ENCODE results near the gene MYH7. TPM values are rescaled to one million over a fixed set of nuclear protein-coding genes. Genes with fewer than 3 reads are reported as not detected.
"Not testable (repeated sequence)": the region's sequence is repeated elsewhere in the genome, so short reads cannot be mapped to it uniquely, and the experiment has no call there.

The MYH7 gene
- polyA plus RNA-seq, 3 donors, result 0.19 to 0.53 (median 0.35) TPM

GRCh38 chr14:23413681-23414080 lies 21.8 kb downstream of the MYH7 start:
- DNase-seq (ENCODE audit: extremely low read depth in 1 of 11, low read depth in 9 of 11, low spot score in 4 of 11), result no peak

- no peak for DNase-seq (ENCODE audit: extremely low read depth in 1 of 11, low read depth in 9 of 11, low spot score in 4 of 11)
Measured at GRCh38 chr14:23411563-23412525, 23.6 kb downstream of the MYH7 start.

GRCh38 chr14:23409966-23410635 lies 25.4 kb downstream of the MYH7 start:
- no peak for DNase-seq (ENCODE audit: extremely low read depth in 1 of 11, low read depth in 9 of 11, low spot score in 4 of 11)

GRCh38 chr14:23409475-23409874 lies 26.0 kb downstream of the MYH7 start:
- no peak for DNase-seq (ENCODE audit: extremely low read depth in 1 of 11, low read depth in 9 of 11, low spot score in 4 of 11)

- no peak for DNase-seq (ENCODE audit: extremely low read depth in 1 of 11, low read depth in 9 of 11, low spot score in 4 of 11)
Measured at GRCh38 chr14:23408307-23408630, 27.2 kb downstream of the MYH7 start.

- no peak for DNase-seq (ENCODE audit: extremely low read depth in 1 of 11, low read depth in 9 of 11, low spot score in 4 of 11)
Measured at GRCh38 chr14:23407516-23408306, 27.7 kb downstream of the MYH7 start, which contains the start of gene MYH6. Gene MYH6, minus strand, starts transcription at chr14:23408273. Its CDS starts 1,050 bp downstream, at chr14:23407223.

- DNase-seq (ENCODE audit: extremely low read depth in 1 of 11, low read depth in 9 of 11, low spot score in 4 of 11), result no peak
Measured at GRCh38 chr14:23406725-23407355, 28.6 kb downstream of the MYH7 start.

DNA sequence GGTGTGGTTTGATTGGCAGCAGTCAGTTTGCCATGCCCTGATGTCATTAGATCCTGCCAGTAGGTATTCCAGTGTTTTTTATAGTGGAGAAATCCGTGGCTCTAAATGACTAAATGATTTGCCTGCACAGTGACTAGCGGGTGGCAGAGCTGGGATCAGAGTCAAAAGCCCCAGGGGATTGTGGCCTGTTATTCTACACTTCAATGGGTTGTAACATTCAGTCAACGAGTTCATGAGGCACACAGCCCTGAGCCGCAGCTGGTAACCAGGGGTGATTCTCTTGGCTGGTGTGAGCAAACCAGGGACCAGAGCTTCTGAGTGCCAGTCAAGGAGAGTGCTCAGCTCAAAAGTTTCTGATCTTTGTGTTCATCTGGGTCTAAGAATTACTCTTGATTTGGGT lies 29.2 kb downstream of the MYH7 start:
- DNase-seq (ENCODE audit: extremely low read depth in 1 of 11, low read depth in 9 of 11, low spot score in 4 of 11), result no peak

GRCh38 chr14:23405516-23406025 lies 29.9 kb downstream of the MYH7 start:
- no peak for DNase-seq (ENCODE audit: extremely low read depth in 1 of 11, low read depth in 9 of 11, low spot score in 4 of 11)

GRCh38 chr14:23405096-23405495 lies 30.4 kb downstream of the MYH7 start:
- DNase-seq (ENCODE audit: extremely low read depth in 1 of 11, low read depth in 9 of 11, low spot score in 4 of 11), result no peak

DNA sequence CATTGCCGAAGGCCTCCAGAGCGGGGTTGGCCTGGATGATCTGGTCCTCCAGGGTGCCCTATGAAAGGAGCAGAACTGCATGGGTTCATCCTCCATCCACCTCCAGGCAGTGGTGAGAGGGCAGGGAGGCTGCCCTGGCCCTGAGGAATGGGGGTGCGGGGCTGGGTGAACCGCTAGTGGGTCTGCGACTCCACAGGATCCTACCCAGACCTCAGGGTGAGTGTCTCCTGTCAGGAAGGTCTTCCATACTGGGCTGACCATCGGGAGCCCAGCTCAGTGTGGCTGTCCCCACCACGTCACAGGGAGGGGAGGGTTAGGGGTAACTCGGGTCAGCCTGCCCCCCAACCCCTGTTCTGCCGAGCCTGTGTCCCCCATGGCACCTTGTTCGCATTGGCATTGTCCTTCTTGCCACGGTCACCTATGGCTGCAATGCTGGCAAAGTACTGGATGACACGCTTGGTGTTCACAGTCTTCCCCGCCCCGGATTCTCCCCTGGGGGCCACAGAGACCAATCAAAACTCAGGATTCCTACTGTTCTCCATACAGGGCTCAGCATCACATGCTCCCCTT lies 31.0 kb downstream of the MYH7 start:
- no peak for DNase-seq (ENCODE audit: extremely low read depth in 1 of 11, low read depth in 9 of 11, low spot score in 4 of 11)

- DNase-seq (ENCODE audit: extremely low read depth in 1 of 11, low read depth in 9 of 11, low spot score in 4 of 11), result no peak
Measured at GRCh38 chr14:23403908-23404307, 31.6 kb downstream of the MYH7 start.

GRCh38 chr14:23403139-23403438 lies 32.4 kb downstream of the MYH7 start:
- no peak for DNase-seq (ENCODE audit: extremely low read depth in 1 of 11, low read depth in 9 of 11, low spot score in 4 of 11)

- DNase-seq (ENCODE audit: extremely low read depth in 1 of 11, low read depth in 9 of 11, low spot score in 4 of 11), result no peak
Measured at GRCh38 chr14:23402296-23403138, 32.9 kb downstream of the MYH7 start.

DNA sequence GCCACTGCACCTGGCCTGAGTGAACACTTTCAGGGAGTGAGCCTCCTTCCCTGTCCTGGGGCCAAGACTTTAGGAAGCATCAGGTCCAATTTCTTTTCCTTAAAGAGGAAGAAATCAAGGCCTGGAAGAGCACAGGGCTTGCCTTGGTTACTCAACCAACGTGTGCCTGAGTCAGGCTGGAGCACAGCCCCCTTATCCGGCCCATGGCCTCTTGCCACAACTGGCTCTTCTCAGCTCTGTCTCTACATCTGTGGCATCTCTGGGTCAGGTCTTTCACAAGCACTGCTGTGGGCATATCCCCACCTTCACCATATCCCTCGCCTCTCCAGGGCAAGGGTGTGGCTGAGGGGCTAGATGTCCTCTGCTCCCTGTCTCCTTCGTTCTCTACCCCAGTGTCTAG lies 34.2 kb downstream of the MYH7 start:
- no peak for DNase-seq (ENCODE audit: extremely low read depth in 1 of 11, low read depth in 9 of 11, low spot score in 4 of 11)

DNA sequence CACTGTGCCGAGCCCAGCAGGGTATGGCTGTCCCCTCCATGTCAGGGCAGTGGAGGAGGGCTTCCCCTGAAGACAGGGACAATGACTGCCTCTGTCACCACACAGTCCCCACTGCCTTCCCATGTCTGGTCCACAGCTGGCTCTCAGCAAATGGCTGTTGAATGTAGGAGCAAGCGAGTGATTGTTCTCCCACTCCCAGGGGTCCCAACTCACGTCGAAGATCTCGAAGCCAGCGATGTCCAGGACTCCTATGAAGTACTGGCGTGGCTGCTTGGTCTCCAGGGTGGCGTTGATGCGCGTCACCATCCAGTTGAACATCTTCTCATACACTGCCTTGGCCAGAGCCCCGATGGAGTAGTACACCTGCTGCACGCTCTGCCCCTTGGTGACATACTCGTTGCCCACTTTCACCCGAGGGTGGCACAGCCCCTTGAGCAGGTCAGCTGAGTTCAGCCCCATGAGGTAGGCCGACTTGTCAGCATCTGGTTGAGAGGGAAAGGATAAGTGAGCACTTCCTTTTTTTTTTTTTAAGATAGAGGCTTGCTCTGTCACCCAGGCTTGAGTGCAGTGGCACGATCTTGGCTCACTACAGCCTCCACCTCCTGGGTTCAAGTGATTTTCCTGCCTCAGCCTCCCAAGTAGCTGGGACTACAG lies 34.8 kb downstream of the MYH7 start:
- DNase-seq (ENCODE audit: extremely low read depth in 1 of 11, low read depth in 9 of 11, low spot score in 4 of 11), result not testable (repeated sequence)

- peak in 2 of 11 donors; percentile 6 to 8 for DNase-seq (ENCODE audit: extremely low read depth in 1 of 11, low read depth in 9 of 11, low spot score in 4 of 11)
Measured at GRCh38 chr14:23399591-23399990, 35.9 kb downstream of the MYH7 start.
